HepG2 (cell line): Measurements from ENCODE around the gene MEAK7. TPM values are rescaled to one million over a fixed set of nuclear protein-coding genes. Genes with fewer than 3 reads are reported as not detected.

ENCODE experiments used
- ATAC-seq: fragments of 200-7000 bp; cut with Tn5 transposase; 3 replicates; pipeline ENCODE4 v1.9.1; 2020; ENCODE audit warnings: mild to moderate bottlenecking, moderate library complexity
- BruUV-seq: library from RNA; stranded (reverse); fragments of 400-500 nt; replicated peaks from 2 replicates; lab custom pipeline; 2021; lab: Mats Ljungman, UMichigan
- CTCF ChIA-PET: fragments of 300-600 bp; formaldehyde crosslinking; extraction: SDS; loops from one replicate; lab custom pipeline; 2021; ENCODE audit warnings: low total read pairs, inconsistent platforms, low intra/inter-chr PET ratio; lab: Yijun Ruan, JAX
- POLR2A ChIA-PET: fragments of 350-600 bp; sonication (Branson Sonifier 250); formaldehyde crosslinking; loops from one replicate; lab custom pipeline; 2020; ENCODE audit warnings: antibody characterized with exemption, inconsistent platforms; lab: Yijun Ruan, JAX
- DNase-seq: peaks from one replicate; pipeline ENCODE4 v3.0.0-alpha.2; 2015; ENCODE audit warnings: low spot score
- FAIRE-seq: peaks from 3 replicates; lab custom pipeline; 2011; peaks lifted over from hg19 to GRCh38; lab: Jason Lieb, UNC
- H2AFZ ChIP-seq: one replicate; pipeline ENCODE4 v1.6.1; 2011; ENCODE audit warnings: low read length, inconsistent platforms
- H3K27ac ChIP-seq: fragments of 300-600 bp; 3 replicates; pipeline ENCODE4 v1.8.0; 2011; ENCODE audit warnings: mixed run types, mild to moderate bottlenecking, mixed read lengths, low read length, inconsistent platforms; ENCODE audit not compliant: insufficient read depth; ENCODE audit errors: extremely low read length
- H3K27me3 ChIP-seq, 2 experiments: fragments of 200-600 bp in 1 of 2; 2 replicates in 1 of 2; 3 replicates in 1 of 2; pipeline versions ENCODE4 v1.6.0 to v1.8.0; 2011; ENCODE audit warnings: low read length in 2 of 2, mild to moderate bottlenecking in 2 of 2, moderate library complexity in 2 of 2, inconsistent platforms in 1 of 2; ENCODE audit not compliant: insufficient read depth in 2 of 2, control insufficient read depth in 1 of 2
- H3K36me3 ChIP-seq, 2 experiments: fragments of 200-600 bp in 1 of 2; replicated peaks in 1 of 2; 2 replicates in 1 of 2; 3 replicates in 1 of 2; pipeline versions ENCODE4 v1.5.1 to v1.8.0; 2011; ENCODE audit warnings: low read length in 2 of 2, inconsistent platforms in 1 of 2; ENCODE audit not compliant: insufficient read depth in 2 of 2, control insufficient read depth in 1 of 2
- H3K4me1 ChIP-seq: 2 replicates; pipeline ENCODE4 v1.5.1; 2012; ENCODE audit warnings: low read length, inconsistent platforms; ENCODE audit not compliant: insufficient read depth
- H3K4me2 ChIP-seq: 2 replicates; pipeline ENCODE4 v1.6.0; 2011; ENCODE audit warnings: low read depth, low read length, inconsistent platforms
- H3K4me3 ChIP-seq, 3 experiments: fragments of 200-600 bp in 1 of 3; sonication (generic), shearing (Covaris generic) in 1 of 3; replicated peaks in 1 of 3; 2 replicates each; pipeline ENCODE4 v1.5.1; 2011 to 2016; ENCODE audit warnings: low read length in 3 of 3, inconsistent platforms in 2 of 3, low read depth in 2 of 3, mild to moderate bottlenecking in 2 of 3, control low read depth in 1 of 3, mixed read lengths in 1 of 3; ENCODE audit not compliant: insufficient read depth in 1 of 3
- H3K79me2 ChIP-seq: one replicate; pipeline ENCODE4 v1.6.1; 2011; ENCODE audit warnings: low read length, inconsistent platforms; ENCODE audit not compliant: insufficient read depth
- H3K9ac ChIP-seq: 2 replicates; pipeline ENCODE4 v1.6.0; 2011; ENCODE audit warnings: mild to moderate bottlenecking, low read depth, low read length, inconsistent platforms; ENCODE audit not compliant: insufficient read depth
- H3K9me3 ChIP-seq: 2 replicates; pipeline ENCODE4 v1.5.1; 2012; ENCODE audit warnings: mild to moderate bottlenecking, low read length
- H4K20me1 ChIP-seq: 2 replicates; pipeline ENCODE4 v1.6.0; 2011; ENCODE audit warnings: inconsistent platforms, mild to moderate bottlenecking, low read length, moderate library complexity; ENCODE audit not compliant: insufficient read depth
- BATF2 ChIP-seq: sonication (generic); formaldehyde crosslinking; IDR thresholded peaks from 2 replicates; pipeline ENCODE4 v1.8.0; 2022; ENCODE audit warnings: mild to moderate bottlenecking, missing genetic modification reagents, moderate library complexity
- GPBP1L1 ChIP-seq: sonication (generic); formaldehyde crosslinking; IDR thresholded peaks from 2 replicates; pipeline ENCODE4 v1.5.0; 2020; ENCODE audit warnings: mild to moderate bottlenecking, missing genetic modification reagents
- HMGXB3 ChIP-seq: sonication (generic); formaldehyde crosslinking; IDR thresholded peaks from 2 replicates; pipeline ENCODE4 v1.4.0; 2020; ENCODE audit warnings: missing genetic modification reagents, borderline replicate concordance
- IKZF1 ChIP-seq: fragments of 450-650 bp; IDR thresholded peaks from 2 replicates; pipeline ENCODE4 v1.7.1; 2016
- NAIF1 ChIP-seq: sonication (generic); formaldehyde crosslinking; IDR thresholded peaks from 2 replicates; pipeline ENCODE4 v1.5.0; 2020; ENCODE audit warnings: mild to moderate bottlenecking, missing genetic modification reagents, borderline replicate concordance
- ZNF142 ChIP-seq: sonication (generic); formaldehyde crosslinking; IDR thresholded peaks from 2 replicates; pipeline ENCODE4 v1.4.0; 2020; ENCODE audit warnings: missing genetic modification reagents
- ZNF329 ChIP-seq: sonication (generic); formaldehyde crosslinking; IDR thresholded peaks from 2 replicates; pipeline ENCODE4 v1.9.0; 2021; ENCODE audit warnings: low read depth, mild to moderate bottlenecking, missing genetic modification reagents
- ZNF512B ChIP-seq: sonication (generic); formaldehyde crosslinking; IDR thresholded peaks from 2 replicates; pipeline ENCODE4 v1.5.1; 2020; ENCODE audit warnings: missing genetic modification reagents, mild to moderate bottlenecking, borderline replicate concordance
- WGBS: methylation state at CpG from one replicate; pipeline ENCODE4 v1.1.6; 2017; ENCODE audit warnings: low lambda C conversion rate; 5-methylcytosine and 5-hydroxymethylcytosine counted together
- in situ Hi-C: cut with HindIII; loops from 2 replicates; pipeline ENCODE4 v1.10.0; 2017; ENCODE audit warnings: low pct_unique_long_range_greater_than_20kb; ENCODE audit not compliant: extremely low pct_ligation_motif_present
- intact Hi-C: fragments of 100-400 bp; cut with micrococcal nuclease; formaldehyde crosslinking; loops from one replicate; pipeline ENCODE4 v1.10.0; 2022; ENCODE audit not compliant: unreplicated experiment
- polyA plus RNA-seq, 8 experiments: library from polyadenylated mRNA; depleted of rRNA in 3 of 8; stranded (reverse) in 7 of 8; unstranded in 1 of 8; fragments of >200 nt; fragmentation: Illumina TruSeq in 4 of 8; extraction: Trizol in 4 of 8; gene quantifications; 2 replicates each; pipeline versions ENCODE4 v1.2.1 to v1.2.3, GENCODE V29; 2011 to 2016; ENCODE audit warnings: low read depth in 4 of 8, missing spikeins in 1 of 8, mixed read lengths in 1 of 8; ENCODE audit not compliant: insufficient read depth in 1 of 8
- total RNA-seq, 5 experiments: library from RNA; depleted of rRNA; stranded (reverse); fragments of >200 nt; fragmentation: Illumina TruSeq; extraction: Trizol; gene quantifications; 2 replicates each; pipeline ENCODE4 v1.2.3, GENCODE V29; 2016; ENCODE audit warnings: low read depth in 1 of 5

The MEAK7 gene
- total and polyA plus RNA-seq, 2 of the 13 experiments (the other 11 are each of a cell fraction or from before 2014, with no cell fraction given) = 11.8 to 14.7 TPM

GRCh38 chr16:84508502-84508901 lies 4.0 kb upstream of the MEAK7 start:
- Histone ChIP-seq H4K20me1 (no peaks in the 10 kb centered on the region), H3K9ac (no peak overlapping the region), H3K36me3 (no peaks in the 10 kb centered on the region), H3K4me3 (no peak overlapping the region), H3K4me2 (no peak overlapping the region), H3K79me2 (peaks cover 2% of the 10 kb centered on the region), H2AFZ (no peak overlapping the region), H3K9me3 (no peaks in the 10 kb centered on the region), H3K4me1 (peaks cover 38% of the 10 kb centered on the region), H3K27me3 (no peaks in the 10 kb centered on the region; a peak in 1 of 5 replicates), H3K27ac (no peak overlapping the region)
- intact Hi-C loops (no loop called here), in situ Hi-C loops (no loop called here)
- no TSS peak for BruUV-seq
- ChIA-PET POLR2A (no interaction called here), CTCF (interaction anchor here (1.3 kb wide), 1 partner anchor 114 kb away, joined by 3 read pairs; no protein-coding TSS in a partner anchor)
- ATAC-seq (no peak), DNase-seq (no peak), FAIRE-seq (no peak)
- WGBS = 39% methylated on average over 8 of the region's 8 CpGs
- no peak for TF ChIP-seq BATF2 (CRISPR knock-in tag)
- TF ChIP-seq GPBP1L1 (CRISPR knock-in tag) = no peak
- TF ChIP-seq ZNF142 = no peak
- no peak for TF ChIP-seq ZNF329 (CRISPR knock-in tag)
- TF ChIP-seq HMGXB3 = no peak
- no peak for TF ChIP-seq NAIF1
- TF ChIP-seq ZNF512B (CRISPR knock-in tag) = no peak
- TF ChIP-seq IKZF1 = no peak
